ENCODE results near the gene TROAP.

TROAP gene

GRCh38 chr12:49364989-49365388 lies 41.9 kb downstream of the TROAP start:
- H3K27ac ChIP-seq, result no peak overlapping the region

GRCh38 chr12:49365542-49365941 lies 42.5 kb downstream of the TROAP start:
- H3K27ac ChIP-seq, result peak overlapping the region; percentile 98
- no peak for TF ChIP-seq CTCF (conservative IDR thresholded peaks at IDR 0.05)

More at GRCh38 chr12:49364989-49365388, 41.9 kb downstream of the TROAP start:
- no peak for TF ChIP-seq CTCF (conservative IDR thresholded peaks at IDR 0.05)

DNA sequence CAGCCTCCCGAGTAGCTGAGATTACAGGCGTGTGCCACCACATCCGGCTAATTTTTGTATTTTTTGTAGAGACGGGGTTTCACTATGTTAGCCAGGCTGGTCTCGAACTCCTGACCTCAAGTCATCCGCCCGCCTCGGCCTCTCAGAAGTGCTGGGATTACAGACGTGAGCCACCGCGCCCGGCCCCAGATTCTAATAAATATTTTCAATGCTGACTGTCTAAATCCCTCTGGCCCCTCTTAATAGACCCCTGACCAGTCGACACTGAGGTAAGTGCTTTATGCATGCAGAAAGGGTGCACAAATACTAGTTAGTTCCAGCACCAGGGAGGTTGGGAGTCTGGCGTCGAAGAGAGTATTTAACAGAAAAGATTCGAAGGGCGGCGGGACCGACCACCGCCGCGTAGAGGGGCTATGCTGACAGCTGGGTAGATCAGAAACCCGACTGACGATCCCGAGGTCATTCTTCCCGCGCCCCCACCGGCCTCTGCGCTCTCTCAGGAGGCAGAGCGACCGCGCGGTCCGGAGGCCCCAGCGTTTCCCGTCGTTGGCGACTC lies 43.1 kb downstream of the TROAP start:
- H3K27ac ChIP-seq, result peak overlapping the region; percentile 98
- no peak for TF ChIP-seq CTCF (conservative IDR thresholded peaks at IDR 0.05)

- peak; percentile 47 for TF ChIP-seq CTCF (conservative IDR thresholded peaks at IDR 0.05)
- peak overlapping the region; percentile 98 for H3K27ac ChIP-seq
Observed at GRCh38 chr12:49366652-49367380, 43.8 kb downstream of the TROAP start.

DNA sequence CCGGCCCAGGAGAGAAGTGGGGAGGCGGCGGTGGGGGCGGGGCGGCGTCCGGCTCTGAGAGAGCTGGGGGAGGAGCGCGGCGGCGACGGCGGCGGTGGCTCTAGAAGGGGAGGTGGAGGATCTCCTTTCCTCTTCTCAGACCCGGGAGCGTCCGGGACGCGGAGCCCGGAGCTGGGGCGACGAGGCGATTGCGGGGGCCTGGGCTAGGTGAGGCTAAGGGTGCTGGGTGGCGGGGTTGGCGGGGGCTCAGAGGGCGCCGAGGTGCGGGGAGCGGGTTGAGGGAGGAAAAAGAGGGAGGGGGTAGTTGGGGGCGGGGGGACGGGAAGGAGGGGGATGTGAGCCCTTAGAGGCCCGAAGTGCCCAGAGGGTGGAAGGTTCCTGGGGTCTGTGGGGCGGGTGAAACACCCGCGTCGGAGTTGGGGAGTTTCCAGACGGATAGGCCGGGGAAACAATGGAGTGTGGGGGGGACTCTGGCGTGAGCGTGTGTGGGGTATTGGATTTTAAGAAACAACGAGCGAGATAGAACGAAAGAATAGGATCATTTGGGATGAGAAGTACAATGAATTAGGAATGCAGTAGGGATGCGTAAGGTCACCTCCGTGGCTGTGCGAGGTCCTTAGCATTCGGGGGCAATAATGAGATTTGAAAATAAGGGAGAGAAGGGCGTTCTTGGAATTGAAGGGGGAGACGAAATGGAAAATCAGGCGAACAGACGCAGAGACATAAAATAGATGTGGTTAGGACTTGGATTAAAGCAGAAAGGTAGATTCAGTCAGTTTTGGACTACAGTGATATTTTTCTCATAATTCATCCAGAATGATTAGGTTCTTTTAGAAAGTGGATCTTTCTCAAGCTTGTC lies 44.6 kb downstream of the TROAP start, which contains the start of gene SPATS2:
SPATS2 (plus strand) TSS at position 82 of the 859 bp plus-strand sequence. CDS start 93,551 bp downstream, outside the sequence.
- no peak for TF ChIP-seq CTCF (conservative IDR thresholded peaks at IDR 0.05)
- H3K27ac ChIP-seq, result peak within 1 kb of the TSS; percentile 98

DNA sequence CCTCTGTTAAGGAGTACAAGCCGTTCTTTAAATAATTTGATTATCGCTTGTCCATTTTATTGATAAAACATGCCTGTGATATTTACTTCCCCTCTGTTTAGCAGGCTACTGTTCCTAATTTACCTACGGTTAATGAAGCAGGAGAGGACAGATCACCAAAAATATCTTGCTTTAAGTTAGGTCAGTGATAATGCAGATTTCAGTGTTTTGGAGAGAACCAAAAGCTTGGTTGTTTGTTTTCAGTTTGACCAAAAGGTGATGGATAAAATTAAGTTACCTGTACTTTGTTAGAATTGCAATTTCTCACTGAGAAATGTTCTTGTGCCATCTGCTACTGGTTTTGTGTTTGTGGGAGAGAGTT lies 45.2 kb downstream of the TROAP start:
- H3K27ac ChIP-seq, result peak overlapping the region; percentile 98
- no peak for TF ChIP-seq CTCF (conservative IDR thresholded peaks at IDR 0.05)

Measured in VCaP (cell line).